Astrocyte of the cerebellum (primary cell): ENCODE measurements around the gene USP32.

Source experiments
- DNase-seq: peaks from one replicate; pipeline ENCODE4 v3.0.0-alpha.2; 2011; ENCODE audit warnings: low read depth
- H3K4me3 ChIP-seq: 2 replicates; pipeline ENCODE4 v1.5.1; 2011; ENCODE audit warnings: mild to moderate bottlenecking, low read depth, low read length, moderate library complexity
- CTCF ChIP-seq: IDR thresholded peaks from 2 replicates; pipeline ENCODE4 v1.5.1; 2012; ENCODE audit warnings: low read length, low read depth, moderate library complexity, mild to moderate bottlenecking; ENCODE audit errors: missing control alignments
- in situ Hi-C: cut with HindIII; loops from 2 replicates; pipeline ENCODE4 v1.10.0; 2017; ENCODE audit warnings: low sequenced_read_pairs

Gene USP32

GRCh38 chr17:60416368-60416925, 24.5 kb upstream of the USP32 start:
- DNase-seq = no peak
- TF ChIP-seq CTCF = no peak
- H3K4me3 ChIP-seq = no peak overlapping the region
- in situ Hi-C loops = loop anchor here (25.0 kb wide), 1 partner anchor 96 kb away; no protein-coding TSS in a partner anchor

- in situ Hi-C loops = loop anchor here (25.0 kb wide), 1 partner anchor 97 kb away; no protein-coding TSS in a partner anchor
- no peak for TF ChIP-seq CTCF
- DNase-seq = no peak
- H3K4me3 ChIP-seq = no peak overlapping the region
These were observed 23.2 kb upstream of the USP32 start for GRCh38 chr17:60415146-60415545.

GRCh38 chr17:60412701-60413100, 20.8 kb upstream of the USP32 start:
- in situ Hi-C loops = loop anchor here (25.0 kb wide), 1 partner anchor 100 kb away; no protein-coding TSS in a partner anchor

GRCh38 chr17:60410001-60410400, 18.1 kb upstream of the USP32 start:
- TF ChIP-seq CTCF = no peak
- H3K4me3 ChIP-seq = no peak overlapping the region
- in situ Hi-C loops = loop anchor here (25.0 kb wide), 1 partner anchor 102 kb away; no protein-coding TSS in a partner anchor
- no peak for DNase-seq

More at GRCh38 chr17:60412701-60413100, 20.8 kb upstream of the USP32 start:
- DNase-seq = no peak
- H3K4me3 ChIP-seq = no peak overlapping the region
- TF ChIP-seq CTCF = no peak

- no peak for TF ChIP-seq CTCF
- H3K4me3 ChIP-seq = no peak overlapping the region
- in situ Hi-C loops = loop anchor here (25.0 kb wide), 1 partner anchor 105 kb away; no protein-coding TSS in a partner anchor
- no peak for DNase-seq
These were observed 15.0 kb upstream of the USP32 start for GRCh38 chr17:60406887-60407286.

GRCh38 chr17:60403962-60404361, 12.0 kb upstream of the USP32 start:
- no peak for TF ChIP-seq CTCF
- DNase-seq = no peak
- in situ Hi-C loops = loop anchor here (25.0 kb wide), 1 partner anchor 108 kb away; no protein-coding TSS in a partner anchor
- H3K4me3 ChIP-seq = no peak overlapping the region

GRCh38 chr17:60403523-60403810, 11.5 kb upstream of the USP32 start:
- DNase-seq = no peak
- in situ Hi-C loops = loop anchor here (25.0 kb wide), 1 partner anchor 109 kb away; no protein-coding TSS in a partner anchor

More at GRCh38 chr17:60403523-60403810, 11.5 kb upstream of the USP32 start:
- no peak overlapping the region for H3K4me3 ChIP-seq
- no peak for TF ChIP-seq CTCF
